Immature natural killer cell (primary cell): Measurements from ENCODE around the gene TUBG2. TPM values are rescaled to one million over a fixed set of nuclear protein-coding genes. Genes with fewer than 3 reads are reported as not detected.

Source experiments
- DNase-seq, 3 donors: peaks; one replicate each; pipeline ENCODE4 v3.0.0; 2022; ENCODE audit warnings: mixed read lengths in 1 of 3
- H3K27ac Mint-ChIP-seq, 6 donors: one replicate each; pipeline ENCODE4 v1.8.0; 2020; ENCODE audit warnings: mixed read lengths in 6 of 6, mild to moderate bottlenecking in 5 of 6, inconsistent platforms in 4 of 6, moderate library complexity in 3 of 6
- H3K27me3 Mint-ChIP-seq, 3 donors: one replicate each; pipeline ENCODE4 v1.8.0; 2020 to 2021; ENCODE audit warnings: low read depth in 3 of 3, mild to moderate bottlenecking in 3 of 3, mixed read lengths in 3 of 3, moderate library complexity in 3 of 3, inconsistent platforms in 1 of 3
- H3K36me3 Mint-ChIP-seq, 3 donors: one replicate each; pipeline ENCODE4 v1.8.0; 2020; ENCODE audit warnings: mixed read lengths in 3 of 3, inconsistent platforms in 2 of 3, mild to moderate bottlenecking in 2 of 3
- H3K4me1 Mint-ChIP-seq, 2 donors: one replicate each; pipeline ENCODE4 v1.8.0; 2020; ENCODE audit warnings: inconsistent platforms in 2 of 2, mild to moderate bottlenecking in 2 of 2, mixed read lengths in 2 of 2, moderate library complexity in 1 of 2
- H3K4me3 Mint-ChIP-seq, 5 donors: one replicate each; pipeline ENCODE4 v1.8.0; 2020; ENCODE audit warnings: mild to moderate bottlenecking in 5 of 5, mixed read lengths in 5 of 5, inconsistent platforms in 3 of 5, moderate library complexity in 3 of 5
- H3K9me3 Mint-ChIP-seq, 6 donors: one replicate each; pipeline ENCODE4 v1.8.0; 2020; ENCODE audit warnings: mild to moderate bottlenecking in 6 of 6, mixed read lengths in 6 of 6, inconsistent platforms in 4 of 6, moderate library complexity in 3 of 6
- polyA plus RNA-seq, 3 donors: library from polyadenylated mRNA; unstranded; fragments of 300-500 nt; fragmentation: Illumina TruSeq; gene quantifications; one replicate each; pipeline ENCODE4 v1.2.3, GENCODE V29; 2021

TUBG2 gene
- polyA plus RNA-seq, 3 donors from 2014 or later: 1.3 to 4.0 (median 3.4) TPM

GRCh38 chr17:42667088-42667951 is 8.2 kb downstream of the TUBG2 start:
- H3K27ac Mint-ChIP-seq: no peak overlapping the region
- no peak overlapping the region for H3K4me3 Mint-ChIP-seq
- peaks cover 5 to 14% (median 13%) of the 10 kb centered on the region in 3 donors for H3K27me3 Mint-ChIP-seq
- no peaks in the 10 kb centered on the region for H3K9me3 Mint-ChIP-seq
- peaks cover 0 to 17% (median 8%) of the 10 kb centered on the region in 3 donors for H3K36me3 Mint-ChIP-seq
- DNase-seq: no peak
- H3K4me1 Mint-ChIP-seq: peaks cover 8 to 17% of the 10 kb centered on the region in 2 donors

- peak overlapping the region in 4 of 5 donors; percentile 57 to 67 (median 62) for H3K4me3 Mint-ChIP-seq
- H3K4me1 Mint-ChIP-seq: peaks cover 16 to 22% of the 10 kb centered on the region in 2 donors
- H3K27ac Mint-ChIP-seq: no peak overlapping the region
- DNase-seq: no peak
- H3K36me3 Mint-ChIP-seq: peaks cover 0 to 13% (median 8%) of the 10 kb centered on the region in 3 donors
- H3K9me3 Mint-ChIP-seq: no peaks in the 10 kb centered on the region
- H3K27me3 Mint-ChIP-seq: peaks cover 9 to 22% (median 18%) of the 10 kb centered on the region in 3 donors
These were observed 10.6 kb downstream of the TUBG2 start for GRCh38 chr17:42669705-42669976.

- H3K9me3 Mint-ChIP-seq: no peaks in the 10 kb centered on the region
- peaks cover 11 to 26% (median 20%) of the 10 kb centered on the region in 3 donors for H3K27me3 Mint-ChIP-seq
- H3K4me3 Mint-ChIP-seq: peak overlapping the region; percentile 73 to 90 (median 77)
- peaks cover 18 to 24% of the 10 kb centered on the region in 2 donors for H3K4me1 Mint-ChIP-seq
- H3K36me3 Mint-ChIP-seq: peaks cover 0 to 13% (median 8%) of the 10 kb centered on the region in 3 donors
- DNase-seq: peak; percentile 28 to 39 (median 33)
- H3K27ac Mint-ChIP-seq: no peak overlapping the region
These were observed 11.1 kb downstream of the TUBG2 start for GRCh38 chr17:42669977-42670788.

GRCh38 chr17:42670789-42671657 is 11.9 kb downstream of the TUBG2 start:
- no peaks in the 10 kb centered on the region for H3K9me3 Mint-ChIP-seq
- peaks cover 0 to 8% (median 5%) of the 10 kb centered on the region in 3 donors for H3K36me3 Mint-ChIP-seq
- H3K4me3 Mint-ChIP-seq: peak overlapping the region; percentile 73 to 90 (median 77)
- no peak for DNase-seq
- H3K27me3 Mint-ChIP-seq: peaks cover 13 to 27% (median 20%) of the 10 kb centered on the region in 3 donors
- no peak overlapping the region for H3K27ac Mint-ChIP-seq
- H3K4me1 Mint-ChIP-seq: peaks cover 18 to 24% of the 10 kb centered on the region in 2 donors

- Mint-ChIP-seq H3K9me3 (no peaks in the 10 kb centered on the region), H3K27ac (no peak overlapping the region), H3K4me3 (peak overlapping the region in 2 of 5 donors; percentile 41 to 42), H3K4me1 (peaks cover 22 to 29% of the 10 kb centered on the region in 2 donors), H3K36me3 (peaks cover 0 to under 1% (median 0%) of the 10 kb centered on the region in 3 donors), H3K27me3 (peaks cover 19 to 32% (median 20%) of the 10 kb centered on the region in 3 donors)
- no peak for DNase-seq
These were observed 13.0 kb downstream of the TUBG2 start for GRCh38 chr17:42672038-42672437.

- Mint-ChIP-seq H3K27ac (no peak overlapping the region), H3K27me3 (peaks cover 20 to 37% (median 20%) of the 10 kb centered on the region in 3 donors), H3K36me3 (no peaks in the 10 kb centered on the region), H3K9me3 (no peaks in the 10 kb centered on the region), H3K4me1 (peaks cover 36 to 38% of the 10 kb centered on the region in 2 donors), H3K4me3 (no peak overlapping the region)
- no peak for DNase-seq
These were observed 14.3 kb downstream of the TUBG2 start for GRCh38 chr17:42673266-42673884.

GRCh38 chr17:42673885-42674754 is 15.0 kb downstream of the TUBG2 start:
- Mint-ChIP-seq H3K4me1 (peaks cover 42 to 43% of the 10 kb centered on the region in 2 donors), H3K36me3 (no peaks in the 10 kb centered on the region), H3K27me3 (peaks cover 15 to 35% (median 18%) of the 10 kb centered on the region in 3 donors), H3K9me3 (no peaks in the 10 kb centered on the region), H3K27ac (no peak overlapping the region), H3K4me3 (peak overlapping the region in 4 of 5 donors; percentile 17 to 60 (median 48))
- peak; percentile 26 to 33 (median 27) for DNase-seq

- Mint-ChIP-seq H3K9me3 (peaks cover 0 to under 1% (median 0%) of the 10 kb centered on the region in 6 donors), H3K36me3 (no peaks in the 10 kb centered on the region), H3K27me3 (peaks cover 15 to 37% (median 18%) of the 10 kb centered on the region in 3 donors), H3K4me3 (peak overlapping the region in 2 of 5 donors; percentile 47 to 60), H3K4me1 (peaks cover 46 to 50% of the 10 kb centered on the region in 2 donors), H3K27ac (peak overlapping the region in 1 of 6 donors; percentile 45)
- no peak for DNase-seq
These were observed 15.8 kb downstream of the TUBG2 start for GRCh38 chr17:42674755-42675347.

- Mint-ChIP-seq H3K4me1 (peaks cover 46 to 54% of the 10 kb centered on the region in 2 donors), H3K9me3 (peaks cover 0 to 2% (median 0%) of the 10 kb centered on the region in 6 donors), H3K27me3 (peaks cover 16 to 37% (median 19%) of the 10 kb centered on the region in 3 donors), H3K36me3 (no peaks in the 10 kb centered on the region), H3K4me3 (peak overlapping the region in 1 of 5 donors; percentile 41), H3K27ac (no peak overlapping the region)
- DNase-seq: no peak
These were observed 16.4 kb downstream of the TUBG2 start for GRCh38 chr17:42675348-42675964.

GRCh38 chr17:42675965-42676423 is 16.9 kb downstream of the TUBG2 start:
- peak in 1 of 3 donors; percentile 8 for DNase-seq
- Mint-ChIP-seq H3K27ac (no peak overlapping the region), H3K4me3 (peak overlapping the region; percentile 27 to 72 (median 68)), H3K27me3 (peaks cover 19 to 35% (median 19%) of the 10 kb centered on the region in 3 donors), H3K36me3 (no peaks in the 10 kb centered on the region), H3K9me3 (peaks cover 0 to 2% (median 0%) of the 10 kb centered on the region in 6 donors), H3K4me1 (peaks cover 44 to 59% of the 10 kb centered on the region in 2 donors)

GRCh38 chr17:42676424-42677011 is 17.4 kb downstream of the TUBG2 start, which contains the start of gene PLEKHH3:
Gene PLEKHH3 (minus strand): TSS chr17:42676994. CDS start chr17:42676563, 431 bp downstream.
- H3K27ac Mint-ChIP-seq: peak within 1 kb of the TSS in 5 of 6 donors; percentile 70 to 90 (median 78)
- H3K4me3 Mint-ChIP-seq: peak within 1 kb of the TSS; percentile 76 to 94 (median 91)
- H3K27me3 Mint-ChIP-seq: peaks cover 18 to 31% (median 22%) of the 10 kb centered on the region in 3 donors
- no peak for DNase-seq
- no peaks in the 10 kb centered on the region for H3K36me3 Mint-ChIP-seq
- peaks cover 43 to 59% of the 10 kb centered on the region in 2 donors for H3K4me1 Mint-ChIP-seq
- peaks cover 0 to 4% (median 0%) of the 10 kb centered on the region in 6 donors for H3K9me3 Mint-ChIP-seq
